SJCRH30 (cell line): ENCODE results near the gene TUT4. TPM values are rescaled to one million over a fixed set of nuclear protein-coding genes. Genes with fewer than 3 reads are reported as not detected.

Experiments used
- DNase-seq, 2 experiments: peaks; one replicate each; pipeline ENCODE4 v3.0.0-alpha.2; 2015 to 2020
- H3K27ac ChIP-seq: fragments of 250-450 bp; sonication (Bioruptor Pico); 2 replicates; pipeline ENCODE4 v1.5.1; 2020; ENCODE audit warnings: mild to moderate bottlenecking, moderate library complexity
- H3K27me3 ChIP-seq: fragments of 250-450 bp; sonication (Bioruptor Pico); 2 replicates; pipeline ENCODE4 v1.5.1; 2020; ENCODE audit warnings: mild to moderate bottlenecking, moderate library complexity
- H3K36me3 ChIP-seq: fragments of 250-450 bp; sonication (Bioruptor Pico); 2 replicates; pipeline ENCODE4 v1.5.1; 2020; ENCODE audit warnings: mild to moderate bottlenecking, moderate library complexity
- H3K4me1 ChIP-seq: fragments of 250-450 bp; sonication (Bioruptor Pico); 2 replicates; pipeline ENCODE4 v1.5.1; 2020; ENCODE audit warnings: mild to moderate bottlenecking, moderate library complexity
- H3K4me3 ChIP-seq: fragments of 250-450 bp; sonication (Bioruptor Pico); 2 replicates; pipeline ENCODE4 v1.5.1; 2020; ENCODE audit warnings: mild to moderate bottlenecking, moderate library complexity
- H3K9me3 ChIP-seq: fragments of 250-450 bp; sonication (Bioruptor Pico); replicated peaks from 2 replicates; pipeline ENCODE4 v1.5.1; 2020; ENCODE audit warnings: mild to moderate bottlenecking, moderate library complexity
- total RNA-seq: library from RNA; depleted of rRNA; stranded (reverse); fragments of >200 nt; shearing (Covaris generic); gene quantifications from 2 replicates; pipeline ENCODE4 v1.2.3, GENCODE V29; 2014

The TUT4 gene
- total RNA-seq, 1 experiment from 2014 or later: 67.8 TPM

DNA sequence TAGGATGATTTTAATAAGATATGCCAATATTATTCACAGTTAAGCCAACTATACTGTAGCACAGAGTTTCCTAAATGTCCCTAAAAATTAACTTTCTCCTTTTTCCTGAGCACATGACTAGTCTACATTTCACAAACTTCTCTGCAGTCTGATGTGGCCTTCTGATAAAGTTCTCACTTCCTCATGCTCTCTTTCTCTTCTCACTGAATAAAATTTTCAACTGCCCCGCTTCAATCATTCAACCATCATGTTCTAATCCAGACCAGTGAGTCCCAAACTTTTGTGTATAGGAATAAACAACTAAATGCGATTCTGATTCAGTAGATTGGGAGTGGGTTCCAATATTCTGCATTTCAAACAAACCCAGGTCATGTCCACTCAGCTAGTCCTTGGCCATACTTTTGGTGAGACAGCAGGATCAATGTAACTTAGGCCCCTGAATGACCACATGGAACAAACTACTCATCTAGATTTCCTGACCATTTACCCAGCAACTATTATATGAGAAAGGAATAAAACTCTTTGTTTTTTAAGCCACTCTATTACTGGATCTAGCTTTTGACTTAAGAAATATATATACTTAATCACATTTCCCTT lies 20.1 kb downstream of the TUT4 start:
- no peaks in the 10 kb centered on the region for H3K4me1 ChIP-seq
- no peak overlapping the region for H3K27ac ChIP-seq
- H3K4me3 ChIP-seq: no peak overlapping the region
- peaks cover 7% of the 10 kb centered on the region for H3K9me3 ChIP-seq
- peaks cover 10% of the 10 kb centered on the region for H3K36me3 ChIP-seq
- no peaks in the 10 kb centered on the region for H3K27me3 ChIP-seq
- no peak for DNase-seq

GRCh38 chr1:52532247-52532646 lies 20.6 kb downstream of the TUT4 start:
- H3K27me3 ChIP-seq: no peaks in the 10 kb centered on the region
- no peak overlapping the region for H3K4me3 ChIP-seq
- H3K36me3 ChIP-seq: peaks cover 12% of the 10 kb centered on the region
- DNase-seq: no peak
- no peak overlapping the region for H3K27ac ChIP-seq
- H3K9me3 ChIP-seq: peaks cover 7% of the 10 kb centered on the region
- H3K4me1 ChIP-seq: no peaks in the 10 kb centered on the region

- Histone ChIP-seq H3K4me3 (no peak overlapping the region), H3K36me3 (peaks cover 14% of the 10 kb centered on the region), H3K27ac (no peak overlapping the region), H3K4me1 (no peaks in the 10 kb centered on the region), H3K9me3 (peaks cover 7% of the 10 kb centered on the region), H3K27me3 (no peaks in the 10 kb centered on the region)
- no peak for DNase-seq
Measured at GRCh38 chr1:52531249-52531872, 21.5 kb downstream of the TUT4 start.

GRCh38 chr1:52530563-52531144 lies 22.2 kb downstream of the TUT4 start:
- DNase-seq: no peak
- H3K4me1 ChIP-seq: no peaks in the 10 kb centered on the region
- H3K27ac ChIP-seq: no peak overlapping the region
- no peak overlapping the region for H3K4me3 ChIP-seq
- H3K36me3 ChIP-seq: peaks cover 18% of the 10 kb centered on the region
- H3K27me3 ChIP-seq: no peaks in the 10 kb centered on the region
- peaks cover 5% of the 10 kb centered on the region for H3K9me3 ChIP-seq

DNA sequence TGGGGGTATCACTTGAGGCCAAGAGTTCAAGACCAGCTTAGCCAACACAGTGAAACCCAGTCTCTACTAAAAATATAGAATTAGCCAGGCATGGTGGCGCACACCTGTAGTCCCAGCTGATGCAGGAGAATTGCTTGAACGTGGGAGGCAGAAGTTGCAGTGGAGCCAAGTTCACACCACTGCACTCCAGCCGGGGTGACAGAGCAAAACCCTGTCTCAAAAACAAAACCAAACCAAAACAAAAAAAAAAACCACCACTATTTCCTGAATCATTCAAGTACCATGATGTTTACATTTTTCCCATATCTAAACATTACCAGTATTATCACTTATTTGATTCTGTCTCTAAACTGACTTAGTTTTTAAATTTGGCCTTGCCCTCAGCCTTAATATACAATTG lies 29.5 kb downstream of the TUT4 start:
- no peak for DNase-seq
- Histone ChIP-seq H3K4me3 (no peak overlapping the region), H3K4me1 (no peaks in the 10 kb centered on the region), H3K27ac (no peak overlapping the region), H3K9me3 (no peaks in the 10 kb centered on the region), H3K36me3 (peaks cover 34% of the 10 kb centered on the region), H3K27me3 (no peaks in the 10 kb centered on the region)

DNA sequence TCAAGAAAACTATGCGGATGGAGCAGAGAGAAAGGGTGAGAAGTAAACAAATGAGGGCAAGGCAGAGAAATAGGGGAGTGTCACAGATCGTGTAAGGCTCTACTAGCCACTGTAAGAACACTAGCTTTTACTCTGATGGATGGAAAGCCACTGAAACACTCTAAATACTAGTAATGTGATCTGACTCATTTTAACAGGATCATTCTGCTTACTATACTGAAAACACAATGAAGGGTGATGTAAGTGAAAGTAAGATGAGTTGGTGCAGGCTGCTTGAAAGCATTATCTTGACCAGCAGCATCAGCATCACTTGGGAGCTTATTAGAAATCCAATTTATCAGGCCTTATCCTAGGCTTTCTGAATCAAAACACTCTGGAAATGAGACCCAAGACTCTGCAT lies 32.7 kb downstream of the TUT4 start:
- H3K36me3 ChIP-seq: peaks cover 31% of the 10 kb centered on the region
- no peaks in the 10 kb centered on the region for H3K9me3 ChIP-seq
- DNase-seq: no peak
- H3K4me3 ChIP-seq: no peak overlapping the region
- H3K4me1 ChIP-seq: no peaks in the 10 kb centered on the region
- H3K27ac ChIP-seq: no peak overlapping the region
- no peaks in the 10 kb centered on the region for H3K27me3 ChIP-seq

DNA sequence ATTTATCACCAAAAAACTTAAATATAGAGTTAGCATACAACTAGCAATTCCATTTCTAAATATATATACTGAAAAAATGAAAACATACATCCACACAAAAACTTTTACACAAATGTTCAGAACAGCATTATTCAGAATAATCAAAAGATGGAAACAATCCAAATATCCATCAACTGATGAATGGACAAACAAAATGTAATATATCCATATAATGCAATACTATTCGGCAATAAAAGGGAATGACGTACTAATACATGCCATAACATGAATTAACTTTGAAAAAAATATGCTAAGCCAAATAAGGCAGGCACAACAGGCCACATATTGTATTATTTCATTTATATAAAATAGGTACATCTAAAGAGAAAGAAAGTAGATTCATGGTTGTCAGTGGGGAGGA lies 33.9 kb downstream of the TUT4 start:
- Histone ChIP-seq H3K9me3 (no peaks in the 10 kb centered on the region), H3K27me3 (no peaks in the 10 kb centered on the region), H3K27ac (no peak overlapping the region), H3K36me3 (peaks cover 33% of the 10 kb centered on the region), H3K4me1 (no peaks in the 10 kb centered on the region), H3K4me3 (no peak overlapping the region)
- DNase-seq: no peak

GRCh38 chr1:52511851-52512615 lies 40.9 kb downstream of the TUT4 start:
- no peaks in the 10 kb centered on the region for H3K9me3 ChIP-seq

GRCh38 chr1:52511439-52511838 lies 41.5 kb downstream of the TUT4 start:
- DNase-seq: no peak
- Histone ChIP-seq H3K9me3 (no peaks in the 10 kb centered on the region), H3K36me3 (peaks cover 37% of the 10 kb centered on the region), H3K4me1 (no peaks in the 10 kb centered on the region), H3K27me3 (no peaks in the 10 kb centered on the region), H3K27ac (no peak overlapping the region), H3K4me3 (no peak overlapping the region)

More at GRCh38 chr1:52511851-52512615, 40.9 kb downstream of the TUT4 start:
- Histone ChIP-seq H3K27ac (no peak overlapping the region), H3K4me3 (no peak overlapping the region), H3K36me3 (peaks cover 31% of the 10 kb centered on the region), H3K27me3 (no peaks in the 10 kb centered on the region), H3K4me1 (no peaks in the 10 kb centered on the region)
- no peak for DNase-seq

- no peak overlapping the region for H3K4me3 ChIP-seq
- H3K27me3 ChIP-seq: no peaks in the 10 kb centered on the region
- H3K9me3 ChIP-seq: no peaks in the 10 kb centered on the region
- H3K27ac ChIP-seq: no peak overlapping the region
- H3K4me1 ChIP-seq: no peaks in the 10 kb centered on the region
- H3K36me3 ChIP-seq: peaks cover 28% of the 10 kb centered on the region
- DNase-seq: no peak
Measured at GRCh38 chr1:52506920-52507546, 45.9 kb downstream of the TUT4 start.

- Histone ChIP-seq H3K27me3 (no peaks in the 10 kb centered on the region), H3K9me3 (no peaks in the 10 kb centered on the region), H3K4me3 (no peak overlapping the region), H3K27ac (no peak overlapping the region), H3K36me3 (peaks cover 25% of the 10 kb centered on the region), H3K4me1 (no peaks in the 10 kb centered on the region)
- no peak for DNase-seq
Measured at GRCh38 chr1:52506349-52506748, 46.5 kb downstream of the TUT4 start.

DNA sequence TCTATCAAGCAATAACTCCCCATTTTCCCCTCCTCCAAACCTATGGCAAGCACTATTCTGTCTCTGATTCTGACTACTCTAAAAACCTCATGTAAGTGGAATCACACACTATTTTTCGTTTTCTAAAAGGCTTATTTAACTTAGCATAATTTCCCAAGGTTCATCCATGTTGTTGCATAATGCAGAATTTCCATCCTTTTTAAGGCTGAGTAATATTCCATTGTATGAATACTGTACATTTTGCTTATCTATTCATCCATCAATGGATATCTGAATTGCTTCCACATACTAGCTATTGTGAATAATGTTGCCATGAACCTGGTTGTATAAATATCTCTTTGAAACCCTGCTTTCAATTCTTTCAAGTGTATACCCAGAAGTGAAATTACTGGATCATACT lies 48.2 kb downstream of the TUT4 start:
- Histone ChIP-seq H3K4me3 (no peak overlapping the region), H3K9me3 (no peaks in the 10 kb centered on the region), H3K36me3 (peaks cover 18% of the 10 kb centered on the region; the same call in 1 of the 2 replicates), H3K27me3 (no peaks in the 10 kb centered on the region), H3K4me1 (no peaks in the 10 kb centered on the region), H3K27ac (no peak overlapping the region)
- DNase-seq: no peak

DNA sequence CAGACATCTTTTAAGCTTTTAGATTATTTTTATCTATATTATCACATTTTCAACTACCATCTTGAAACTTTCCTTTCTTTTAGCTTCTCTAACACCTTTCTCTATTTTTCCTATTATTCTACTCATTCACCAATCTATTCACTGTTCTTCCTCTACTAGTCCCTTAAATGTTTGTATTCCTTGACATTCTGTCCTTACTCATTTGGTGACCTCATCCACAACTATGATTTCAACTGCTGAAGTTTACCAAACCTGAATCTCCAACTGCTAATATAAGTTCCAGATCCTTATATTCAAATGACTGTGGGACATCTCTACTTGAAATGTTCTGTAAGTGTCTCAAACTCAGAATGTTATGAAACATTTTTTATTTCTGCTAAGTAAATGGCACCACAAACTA lies 49.2 kb downstream of the TUT4 start:
- no peaks in the 10 kb centered on the region for H3K27me3 ChIP-seq
- no peaks in the 10 kb centered on the region for H3K9me3 ChIP-seq
- H3K27ac ChIP-seq: no peak overlapping the region
- no peak for DNase-seq
- peaks cover 14% of the 10 kb centered on the region; the same call in 1 of the 2 replicates for H3K36me3 ChIP-seq
- no peak overlapping the region for H3K4me3 ChIP-seq
- H3K4me1 ChIP-seq: no peaks in the 10 kb centered on the region

GRCh38 chr1:52502789-52503188 lies 50.1 kb downstream of the TUT4 start:
- H3K36me3 ChIP-seq: peaks cover 14% of the 10 kb centered on the region; the same call in 1 of the 2 replicates
- no peaks in the 10 kb centered on the region for H3K27me3 ChIP-seq
- H3K27ac ChIP-seq: no peak overlapping the region
- peak in 1 of 2 experiments; percentile 33 for DNase-seq
- H3K4me1 ChIP-seq: no peaks in the 10 kb centered on the region
- no peak overlapping the region for H3K4me3 ChIP-seq
- H3K9me3 ChIP-seq: no peaks in the 10 kb centered on the region

- H3K9me3 ChIP-seq: no peaks in the 10 kb centered on the region
- H3K4me3 ChIP-seq: no peak overlapping the region
- H3K36me3 ChIP-seq: peaks cover 51% of the 10 kb centered on the region
- no peaks in the 10 kb centered on the region for H3K4me1 ChIP-seq
- no peaks in the 10 kb centered on the region for H3K27me3 ChIP-seq
- no peak overlapping the region for H3K27ac ChIP-seq
- no peak for DNase-seq
Measured at GRCh38 chr1:52487632-52488031, 65.3 kb downstream of the TUT4 start.
